Stimulated activated CD4-positive, alpha-beta T cell treated with anti-CD3 and anti-CD28 coated beads, Interleukin-2, amount 100 ng/mL, for 48 hours (primary cell): ENCODE results near the gene CCL17.

Experiments used
- DNase-seq, 2 donors: peaks; one replicate each; pipeline ENCODE4 v3.0.0-alpha.2; 2020

Gene CCL17

DNA sequence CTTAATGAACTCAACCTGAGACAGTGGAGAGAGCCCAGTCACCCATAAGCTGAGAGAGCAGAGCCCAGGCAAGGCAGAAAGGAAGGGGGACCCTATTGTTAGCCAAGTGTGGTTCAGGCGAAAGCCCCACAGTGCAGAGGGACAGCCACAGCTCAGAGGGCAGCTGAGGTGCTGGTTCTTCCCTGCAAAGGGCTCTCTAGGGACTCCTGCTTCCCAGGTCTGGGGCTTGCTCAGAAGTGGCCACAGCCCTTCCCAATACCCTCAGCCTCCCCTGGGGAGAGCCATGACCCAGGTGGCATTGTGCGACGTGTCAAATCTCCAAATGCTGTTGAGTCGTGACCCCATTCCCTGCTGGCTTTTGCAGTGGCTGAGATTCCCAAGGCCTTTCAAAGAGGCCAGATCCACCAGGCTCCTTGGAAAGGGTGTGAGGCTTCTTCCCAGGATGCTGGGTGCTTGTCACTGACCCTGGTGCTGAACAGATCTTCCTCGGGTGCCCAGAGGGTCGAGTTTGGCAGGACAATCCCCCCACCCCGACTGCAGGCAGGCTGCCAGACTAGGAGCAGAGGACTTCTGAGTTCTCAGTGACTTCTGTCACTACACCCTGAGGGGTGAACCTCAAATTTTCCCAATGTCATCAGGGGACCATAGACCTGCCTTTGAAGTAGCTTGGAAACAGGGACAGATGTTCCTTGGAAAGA, 2.5 kb upstream of the CCL17 start:
- no peak for DNase-seq

DNA sequence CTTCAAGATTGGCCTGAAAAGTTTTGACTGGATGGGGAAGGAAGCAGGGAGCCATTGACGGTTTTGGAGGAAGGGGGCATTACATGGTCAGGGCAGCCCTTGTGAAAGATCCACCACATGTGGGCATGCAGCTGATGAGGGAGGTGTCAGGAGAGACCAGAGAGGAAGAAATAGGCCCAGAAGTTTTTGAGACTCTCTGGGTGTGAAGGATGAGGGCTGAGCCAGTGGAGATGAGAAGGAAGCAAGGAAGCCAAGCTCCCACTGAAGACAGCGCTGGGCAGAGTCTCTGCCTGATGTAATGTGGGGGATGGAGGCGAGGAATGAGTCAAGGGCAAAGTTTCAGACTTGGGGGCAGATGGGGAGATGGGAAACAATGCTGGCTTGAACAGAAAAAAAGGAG, 530 bp downstream of the CCL17 start:
- DNase-seq, result no peak

DNA sequence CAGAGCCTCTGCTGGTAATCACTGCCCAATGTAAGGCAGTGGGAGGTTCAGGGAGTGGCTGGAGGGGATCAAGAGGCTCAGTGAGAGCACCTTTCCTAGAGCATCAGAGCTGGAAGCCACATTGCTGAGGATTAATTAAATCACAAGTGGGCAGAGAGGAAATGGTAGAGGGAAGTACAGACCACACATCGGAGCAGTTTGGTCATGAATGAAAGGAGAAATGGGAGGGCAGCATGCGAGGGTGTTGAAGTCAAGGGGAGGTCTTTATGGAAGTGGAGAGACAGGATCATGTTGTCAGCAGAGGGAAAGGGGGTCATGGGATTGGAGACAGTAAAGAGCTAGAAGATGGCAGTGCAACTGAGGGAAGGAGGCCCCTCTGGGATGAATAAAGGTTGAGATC, 2.3 kb downstream of the CCL17 start:
- DNase-seq, result no peak

DNA sequence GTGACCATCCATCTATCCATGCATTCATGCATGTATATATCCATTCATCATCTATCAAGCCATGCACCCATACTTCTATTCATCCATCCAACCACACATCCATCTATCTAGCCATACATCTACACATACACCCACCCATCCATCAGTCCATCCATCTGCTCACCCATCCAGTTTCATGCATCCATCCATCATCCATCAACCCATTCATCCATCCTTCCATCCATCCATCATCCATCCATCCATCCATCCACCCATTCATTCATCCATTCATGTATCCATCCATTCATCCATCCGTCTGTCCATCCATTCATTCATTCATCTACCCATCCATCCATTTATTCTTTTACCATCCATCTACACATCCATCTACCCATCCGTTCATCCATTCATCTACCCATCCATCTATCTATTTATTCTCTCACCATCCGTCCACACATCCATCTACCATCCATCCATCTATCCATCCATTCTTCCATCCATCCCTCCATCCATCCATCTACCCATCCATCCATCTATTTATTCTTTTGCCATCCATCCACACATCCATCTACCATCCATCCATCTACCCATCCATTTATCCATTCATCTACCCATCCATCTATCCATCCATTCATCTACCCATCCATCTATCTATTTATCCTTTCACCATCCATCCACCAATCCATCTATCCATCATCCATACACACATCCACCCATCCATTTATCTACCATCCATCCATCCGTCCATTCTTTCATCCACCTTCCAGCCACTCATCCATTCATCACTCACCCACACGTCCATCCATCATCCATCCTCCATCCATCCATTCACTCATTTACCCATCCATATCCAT, 3.2 kb downstream of the CCL17 start:
- no peak for DNase-seq

DNA sequence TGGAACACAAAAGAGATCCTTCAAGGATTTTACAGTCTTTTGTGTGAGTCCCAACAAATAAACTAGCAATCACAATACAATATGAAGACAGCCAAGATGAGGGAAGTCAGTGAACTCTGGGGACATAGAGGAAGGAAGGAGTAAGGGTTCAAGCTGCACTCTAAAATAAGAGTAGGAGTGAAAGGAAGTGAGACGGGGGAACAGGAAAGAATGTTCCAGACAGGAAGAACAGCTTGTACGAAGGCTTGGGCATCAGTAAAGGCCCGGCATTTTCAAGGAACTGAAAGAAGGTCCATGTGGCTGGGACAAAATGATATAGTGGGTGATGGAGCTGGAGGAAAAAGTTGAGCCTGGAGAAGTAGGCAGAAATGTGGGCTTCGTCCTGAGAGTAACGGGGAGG, 4.5 kb downstream of the CCL17 start:
- DNase-seq, result no peak

DNA sequence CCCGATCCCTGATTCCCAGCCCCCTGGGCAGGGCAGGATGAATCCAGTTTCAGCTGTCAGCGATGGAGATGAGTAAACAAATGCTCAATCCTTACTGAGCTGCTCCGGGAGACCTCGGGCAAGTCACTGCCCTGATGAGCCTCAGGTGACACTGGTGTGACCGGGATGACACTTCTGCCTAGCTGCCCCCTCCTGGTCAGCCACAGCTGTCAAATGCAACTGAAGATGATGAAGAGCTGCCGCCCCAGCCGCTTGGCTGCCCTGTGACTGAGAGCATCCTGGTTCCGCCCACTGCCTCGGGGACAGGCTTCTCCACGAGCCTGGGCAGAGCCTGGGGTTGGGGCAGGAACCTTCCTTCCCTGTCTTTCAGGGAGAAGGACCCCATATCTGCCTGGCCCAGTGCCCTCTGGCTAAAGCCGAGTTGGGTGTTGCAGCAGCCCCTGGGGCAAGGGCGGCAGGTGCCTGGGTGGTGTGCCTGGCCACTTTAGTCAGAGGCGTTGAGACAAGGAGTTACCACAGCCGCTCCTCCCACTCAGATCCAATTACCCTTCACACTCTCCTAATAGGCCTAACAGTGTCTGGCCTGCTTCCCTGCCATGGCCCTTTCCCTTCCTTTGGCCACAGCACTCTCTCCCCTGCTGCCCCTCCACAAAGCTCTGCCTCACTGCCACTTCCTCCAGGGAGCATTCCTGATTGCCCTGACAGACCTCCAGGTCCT, 5.5 kb downstream of the CCL17 start:
- DNase-seq, result no peak

DNA sequence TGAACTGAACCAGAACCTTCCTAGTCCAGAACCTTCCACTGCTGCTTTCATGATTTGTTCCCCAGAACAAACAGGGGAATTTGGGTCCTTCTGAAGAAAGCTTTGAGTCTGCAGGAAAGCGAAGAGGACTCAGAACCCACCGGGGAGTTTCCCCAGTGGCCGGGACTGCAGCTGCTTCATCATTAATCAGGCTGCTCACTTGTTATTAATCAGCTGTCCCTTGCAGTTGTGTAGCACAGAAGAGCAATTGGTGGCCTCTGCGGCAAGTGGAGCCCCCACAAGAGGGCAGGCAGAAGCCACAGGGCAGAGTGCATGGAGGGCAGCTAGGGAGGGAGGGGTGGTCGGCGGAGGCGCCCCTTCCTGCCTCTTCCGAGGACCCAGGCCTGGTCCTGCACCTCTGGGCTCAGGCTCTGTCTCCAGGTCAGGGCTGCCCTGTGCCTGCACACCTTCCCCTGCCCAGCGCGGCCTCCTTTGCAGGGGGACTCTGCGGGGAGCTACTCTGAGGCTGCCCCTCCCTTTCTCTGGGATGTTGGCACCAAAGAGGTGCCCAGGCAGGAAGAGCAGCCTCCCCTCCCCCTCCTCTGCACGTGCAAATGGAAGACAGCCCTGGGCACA, 6.9 kb downstream of the CCL17 start:
- no peak for DNase-seq

DNA sequence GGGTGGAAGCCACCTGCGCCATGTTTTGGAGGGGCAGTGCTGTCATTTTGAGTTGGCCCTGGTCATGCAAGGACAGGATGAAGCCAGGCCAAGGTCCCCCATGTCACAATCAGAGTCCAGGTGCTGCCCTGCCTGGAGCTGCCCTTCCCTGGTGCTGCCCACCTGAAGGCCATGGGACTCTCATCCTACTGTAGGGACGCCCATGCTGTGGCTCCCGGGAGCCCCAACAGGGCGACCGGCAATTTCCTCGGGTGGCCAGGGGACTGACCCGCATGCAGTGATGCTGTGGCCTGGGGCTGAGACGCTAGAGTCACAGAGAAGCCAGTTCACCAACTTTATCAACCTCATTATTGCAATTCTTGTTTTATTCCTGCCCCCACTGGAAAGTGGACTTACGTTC, 8.0 kb downstream of the CCL17 start:
- no peak for DNase-seq

DNA sequence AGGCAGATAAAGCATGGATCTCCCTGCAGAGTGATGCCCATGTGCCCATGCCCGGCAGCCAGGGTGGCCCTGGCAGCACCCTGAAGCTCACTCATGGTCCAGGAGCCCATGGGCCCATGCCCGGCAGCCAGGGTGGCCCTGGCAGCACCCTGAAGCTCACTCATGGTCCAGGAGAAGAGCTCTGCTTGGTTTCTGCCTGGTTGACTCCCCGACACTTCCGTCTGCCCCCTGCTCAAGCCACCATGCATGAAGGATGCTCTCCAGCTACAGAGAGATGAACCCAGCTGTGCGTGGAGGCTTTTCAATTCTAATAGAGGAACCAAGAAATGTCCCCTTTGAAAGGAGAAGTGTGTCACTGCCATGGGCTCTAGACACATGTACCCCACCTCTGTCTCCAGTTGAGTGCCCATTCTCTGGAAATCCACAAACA, 8.7 kb downstream of the CCL17 start:
- DNase-seq, result no peak

DNA sequence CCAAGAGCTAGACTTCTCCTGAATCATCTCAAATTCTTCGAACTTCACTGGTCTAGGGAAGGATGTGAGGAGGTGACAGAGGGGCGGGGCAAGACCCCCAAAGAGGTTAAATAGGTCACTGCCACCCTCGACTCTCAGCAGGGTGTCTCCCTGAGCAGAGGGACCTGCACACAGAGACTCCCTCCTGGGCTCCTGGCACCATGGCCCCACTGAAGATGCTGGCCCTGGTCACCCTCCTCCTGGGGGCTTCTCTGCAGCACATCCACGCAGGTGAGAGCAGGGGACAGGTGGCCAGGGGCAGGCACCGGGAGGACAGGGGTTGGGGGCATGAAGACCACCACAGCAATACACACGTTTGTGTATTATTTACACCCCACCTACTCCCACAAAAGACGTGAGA, 9.2 kb downstream of the CCL17 start:
- no peak for DNase-seq

DNA sequence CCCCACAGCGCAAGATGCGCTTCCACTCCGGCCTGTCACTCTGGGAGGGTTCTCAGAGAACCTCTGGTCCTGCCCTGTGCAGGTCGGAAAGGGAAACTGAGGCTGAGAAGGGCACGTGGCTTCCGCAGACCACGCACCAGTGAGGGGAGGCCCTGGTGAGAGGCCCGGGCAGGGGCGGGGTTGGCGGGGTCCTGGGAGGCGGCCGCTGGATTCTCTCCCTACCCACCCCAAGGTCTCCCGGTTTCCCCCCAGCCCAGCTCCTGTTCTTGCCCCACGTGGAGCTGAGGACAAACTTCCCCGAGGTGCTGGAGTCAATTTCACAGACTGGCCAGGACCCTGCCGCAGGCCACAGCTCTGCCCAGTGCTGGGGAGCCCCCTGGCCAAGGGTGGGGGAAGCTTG, 11.5 kb downstream of the CCL17 start:
- no peak for DNase-seq

DNA sequence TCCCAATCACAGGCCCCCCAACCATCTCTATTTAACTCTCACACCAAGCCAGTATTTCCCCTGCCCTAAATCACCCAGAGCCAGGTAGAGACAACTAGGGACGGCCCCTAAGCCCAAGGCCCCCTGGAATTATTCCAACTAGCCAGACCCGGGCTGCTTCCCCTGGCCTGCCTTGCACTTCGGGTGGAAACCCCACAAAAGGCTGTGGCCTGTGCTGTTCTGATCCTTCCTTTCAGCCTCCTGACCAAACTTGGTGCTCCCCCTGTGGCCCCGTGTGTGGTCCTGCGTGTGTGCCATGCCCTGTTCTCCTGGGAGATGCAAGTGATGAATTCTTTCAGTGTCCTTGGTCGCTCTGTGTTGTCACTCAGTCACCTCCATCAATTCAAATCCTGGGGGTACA, 14.9 kb downstream of the CCL17 start:
- no peak for DNase-seq

DNA sequence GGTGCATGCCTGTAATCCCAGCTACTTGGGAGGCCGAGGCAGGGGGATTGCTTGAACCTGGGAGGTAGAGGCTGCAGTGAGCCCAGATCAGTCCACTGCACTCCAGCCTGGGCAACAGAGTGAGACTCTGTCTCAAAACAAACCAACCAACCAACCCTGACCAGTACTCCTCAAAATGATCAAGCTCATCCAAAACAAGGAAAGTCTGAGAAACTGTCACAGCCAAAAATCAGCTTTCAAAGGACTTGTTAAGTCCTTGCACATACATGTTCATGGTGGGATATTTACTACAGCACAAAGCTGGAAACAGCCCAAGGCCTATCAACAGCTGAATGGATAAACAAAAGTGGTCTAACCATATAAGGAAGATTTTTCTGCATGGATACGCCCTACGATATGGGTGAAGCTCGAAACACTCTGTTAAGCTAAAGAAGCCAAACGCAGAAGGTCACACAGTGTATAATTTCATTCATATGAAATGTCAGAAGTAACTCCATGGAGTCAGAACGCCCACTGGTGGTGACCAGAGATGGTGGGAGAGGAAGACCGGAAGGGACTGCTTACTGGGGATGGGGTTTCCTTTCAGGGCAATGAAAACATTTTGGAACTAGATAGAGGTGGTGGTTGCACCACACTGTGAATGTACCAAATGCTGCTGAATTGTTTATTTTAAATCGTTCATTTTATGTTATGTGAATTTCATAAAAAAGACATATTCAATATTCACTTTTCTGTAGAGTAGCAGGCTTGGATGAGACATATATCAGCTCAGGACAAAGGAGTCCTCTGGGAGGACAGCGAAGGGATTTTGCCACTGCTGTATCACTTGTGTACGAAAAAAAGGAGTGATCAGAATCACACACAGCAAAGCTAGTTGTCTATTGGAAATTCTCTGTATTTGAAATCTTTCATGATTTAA, 17.7 kb downstream of the CCL17 start:
- no peak for DNase-seq

DNA sequence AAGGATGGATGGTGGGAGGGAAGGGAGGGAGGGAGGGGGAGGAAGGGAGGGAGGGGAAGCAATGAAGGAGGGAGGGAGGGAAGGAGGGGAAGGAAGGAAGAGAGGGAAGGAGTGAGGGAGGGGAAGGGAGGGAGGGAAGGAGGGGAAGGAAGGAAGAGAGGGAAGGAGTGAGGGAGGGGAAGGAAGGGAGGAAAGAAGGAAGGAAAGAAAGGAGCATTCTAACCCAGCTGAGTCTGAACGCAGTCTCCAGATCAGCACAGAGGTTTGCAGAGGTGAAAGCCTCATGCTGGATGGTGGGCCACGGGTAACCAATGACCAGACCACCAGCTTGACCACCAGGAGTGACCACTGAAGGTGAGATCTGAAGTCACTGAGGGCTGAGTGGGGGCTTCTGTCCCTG, 18.6 kb downstream of the CCL17 start:
- DNase-seq, result no peak

DNA sequence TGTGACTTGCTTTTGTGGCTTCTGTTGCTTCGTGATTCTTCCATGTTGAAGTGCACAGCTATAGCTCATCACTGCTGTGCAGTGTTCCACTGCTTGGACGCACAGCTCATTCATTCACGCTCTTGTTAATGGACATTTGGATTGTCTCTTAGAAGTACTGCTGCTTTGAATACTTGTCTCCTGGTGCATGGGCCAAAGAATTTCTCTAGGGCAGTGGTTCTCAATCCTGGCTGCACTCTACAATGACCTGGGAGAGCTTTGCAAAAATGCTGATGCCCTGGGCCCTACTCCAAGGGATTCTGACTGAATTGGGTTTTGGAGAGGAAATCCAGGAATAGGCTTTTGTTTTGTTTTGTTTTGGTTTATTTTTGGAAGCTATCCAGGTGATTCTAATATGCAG, 20.0 kb downstream of the CCL17 start:
- DNase-seq, result no peak

DNA sequence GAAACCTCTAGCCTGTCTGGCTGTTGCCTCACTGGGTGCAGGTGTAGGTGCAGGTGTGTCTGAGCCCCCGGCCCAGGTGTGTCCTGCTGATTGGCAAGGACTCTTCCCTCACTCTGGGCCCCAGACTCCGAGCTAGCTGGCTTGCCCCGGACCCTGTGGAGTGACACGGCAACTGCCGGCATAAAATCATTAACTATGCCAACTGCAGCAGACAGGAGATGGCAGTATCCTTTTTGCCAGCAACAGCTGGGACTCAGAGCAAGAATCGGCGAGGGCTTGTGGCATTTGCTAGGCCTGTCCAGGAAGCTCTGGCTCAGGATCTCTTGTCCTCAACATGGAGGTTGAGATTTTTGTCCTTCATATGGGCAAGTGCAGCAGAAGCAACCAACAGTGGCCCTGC, 21.8 kb downstream of the CCL17 start:
- no peak for DNase-seq

DNA sequence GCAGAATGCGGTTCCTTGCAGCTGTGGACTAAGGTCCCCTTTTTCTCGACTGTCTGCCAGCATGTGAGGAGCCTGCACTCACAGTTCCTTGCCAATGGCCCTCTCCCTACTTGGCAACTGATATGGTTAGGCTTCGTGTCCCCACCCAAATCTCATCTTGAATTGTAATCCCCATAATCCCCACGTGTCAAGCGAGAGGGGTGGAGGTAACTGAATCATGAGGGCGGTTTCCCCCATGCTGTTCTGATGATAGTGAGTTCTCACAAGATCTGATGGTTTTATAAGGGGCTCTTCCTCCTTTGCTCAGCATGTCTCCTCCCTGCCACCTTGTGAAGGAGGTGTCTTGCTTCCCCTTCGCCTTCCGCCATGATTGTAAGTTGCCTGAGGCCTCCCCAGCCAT, 22.7 kb downstream of the CCL17 start:
- no peak for DNase-seq

DNA sequence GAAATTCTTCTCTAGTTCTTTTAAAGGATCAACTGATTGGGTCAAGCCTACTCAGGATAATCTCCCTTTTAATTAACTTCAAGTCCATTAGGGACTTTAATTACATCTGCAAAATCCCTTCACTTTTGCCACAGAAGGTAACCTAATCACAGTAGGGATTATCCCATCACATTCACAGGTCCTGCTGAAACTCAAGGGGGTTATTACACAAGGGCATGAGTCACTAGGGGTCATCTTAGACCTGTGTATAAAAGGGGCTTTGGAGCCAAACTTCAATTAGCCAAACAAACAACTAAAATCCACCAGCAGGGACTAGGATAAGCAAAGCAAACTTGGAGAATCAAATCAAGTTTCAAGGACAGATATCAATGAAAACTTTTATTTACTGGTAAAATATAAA, 23.3 kb downstream of the CCL17 start:
- no peak for DNase-seq

DNA sequence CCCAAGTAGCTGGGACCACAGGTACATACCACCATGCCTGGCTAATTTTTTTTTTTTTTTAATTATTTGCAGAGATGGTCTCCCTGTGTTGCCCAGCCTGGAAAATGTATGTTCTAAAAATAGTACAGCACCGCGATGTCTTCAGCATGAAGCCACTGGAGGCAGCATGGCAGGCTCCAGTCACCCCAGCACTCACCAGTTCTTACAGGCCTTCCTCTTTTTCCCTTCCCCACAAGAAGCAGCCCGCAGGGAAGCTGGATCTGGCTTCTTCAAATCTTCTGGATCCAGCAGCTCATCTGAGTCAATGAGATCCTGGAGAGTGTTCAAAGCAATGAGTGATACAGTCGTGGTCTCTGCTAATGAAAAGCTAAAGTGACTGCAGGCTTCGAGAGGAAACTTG, 26.4 kb downstream of the CCL17 start:
- DNase-seq, result no peak

DNA sequence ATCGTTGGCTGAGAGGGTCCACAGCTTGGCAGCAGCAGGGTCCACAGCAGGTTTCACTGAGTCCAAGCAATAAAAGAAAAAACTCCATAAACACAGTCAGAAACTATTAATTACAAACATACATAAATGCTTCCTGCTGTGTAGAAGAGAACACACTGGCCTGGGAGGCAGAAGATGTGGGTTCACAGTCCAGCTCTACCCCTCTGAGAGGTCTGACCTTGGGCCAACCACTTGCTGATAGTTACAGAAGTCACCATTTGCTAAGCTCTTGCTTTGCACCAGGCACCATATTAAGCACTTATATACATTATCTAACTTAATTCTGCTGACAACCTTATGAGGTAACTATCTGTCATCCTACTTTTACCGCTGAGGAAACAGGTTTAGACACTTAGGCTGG, 27.9 kb downstream of the CCL17 start:
- no peak for DNase-seq

DNA sequence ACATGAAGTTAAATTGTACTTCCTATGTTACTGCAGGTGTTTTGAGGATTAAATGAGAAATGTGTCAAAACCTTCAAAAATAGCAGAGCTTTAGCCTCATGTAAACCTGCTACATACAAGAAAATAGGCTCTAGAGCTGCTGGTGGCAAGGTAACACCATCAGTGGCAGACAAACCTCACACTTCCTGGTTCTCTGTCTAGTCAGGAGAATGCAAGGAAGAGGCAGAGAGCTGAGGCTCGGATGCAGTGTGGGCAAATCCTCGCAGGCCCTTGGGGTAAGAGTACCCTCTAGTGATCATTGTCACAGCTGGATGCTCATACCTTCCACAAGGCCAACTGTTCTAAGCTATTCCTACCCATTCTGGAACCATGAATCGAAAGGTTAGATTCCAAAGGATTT, 28.4 kb downstream of the CCL17 start:
- no peak for DNase-seq

DNA sequence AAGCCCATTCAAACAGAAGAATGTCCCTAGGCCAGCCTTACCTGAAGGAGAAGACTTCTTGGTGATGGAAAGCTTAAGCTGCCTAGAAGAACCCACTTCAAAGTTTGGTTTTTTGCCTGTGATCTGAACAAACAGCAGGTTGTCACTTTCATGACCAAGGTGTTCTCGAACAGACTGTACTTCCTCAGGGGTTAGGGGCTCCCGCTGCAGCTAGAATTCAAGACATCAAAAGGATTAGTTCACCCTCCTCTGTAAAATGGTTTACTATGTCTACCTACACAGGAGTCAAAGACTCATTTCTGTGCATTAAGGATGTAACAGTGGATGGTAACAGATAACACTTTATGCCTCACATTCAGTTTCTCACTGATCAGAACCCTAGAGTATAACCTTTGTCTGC, 29.4 kb downstream of the CCL17 start:
- DNase-seq, result no peak
